Glutamatergic neuron (in vitro differentiated cells): ENCODE data around the gene CRIM1. TPM values are rescaled to one million over a fixed set of nuclear protein-coding genes. Genes with fewer than 3 reads are reported as not detected.

ENCODE experiments used
- DNase-seq: peaks from one replicate; pipeline ENCODE4 v3.0.0; 2022
- H3K27ac Mint-ChIP-seq: one replicate; pipeline ENCODE4 v1.8.0; 2020; ENCODE audit warnings: mild to moderate bottlenecking, mixed read lengths, inconsistent platforms; ENCODE audit not compliant: unreplicated experiment
- H3K27me3 Mint-ChIP-seq: one replicate; pipeline ENCODE4 v1.8.0; 2020; ENCODE audit warnings: mild to moderate bottlenecking, moderate library complexity, mixed read lengths, inconsistent platforms; ENCODE audit not compliant: unreplicated experiment
- H3K36me3 Mint-ChIP-seq: one replicate; pipeline ENCODE4 v1.8.0; 2020; ENCODE audit warnings: mild to moderate bottlenecking, mixed read lengths, inconsistent platforms; ENCODE audit not compliant: unreplicated experiment
- H3K4me1 Mint-ChIP-seq: one replicate; pipeline ENCODE4 v1.8.0; 2020; ENCODE audit warnings: mild to moderate bottlenecking, low read depth, mixed read lengths, inconsistent platforms; ENCODE audit not compliant: unreplicated experiment
- H3K4me3 Mint-ChIP-seq: one replicate; pipeline ENCODE4 v1.8.0; 2020; ENCODE audit warnings: mild to moderate bottlenecking, mixed read lengths, inconsistent platforms; ENCODE audit not compliant: unreplicated experiment
- H3K9me3 Mint-ChIP-seq: one replicate; pipeline ENCODE4 v1.8.0; 2020; ENCODE audit warnings: mild to moderate bottlenecking, moderate library complexity, mixed read lengths, inconsistent platforms; ENCODE audit not compliant: unreplicated experiment
- CTCF ChIP-seq: fragments of 200-600 bp; sonication (generic); IDR thresholded peaks from one replicate; pipeline ENCODE4 v1.5.0; 2021; ENCODE audit not compliant: partially characterized antibody, unreplicated experiment
- total RNA-seq: library from RNA; stranded (reverse); fragmentation: NEBNext Ultra II Directional; extraction: Animal tissue kit (Norgen Biotek cat#: 25700); gene quantifications from one replicate; pipeline ENCODE4 v1.2.1, GENCODE V29; 2021; ENCODE audit not compliant: unreplicated experiment

The CRIM1 gene
- total RNA-seq, 1 donor from 2014 or later, result 35.7 TPM

GRCh38 chr2:36356990-36357846 lies 1.6 kb downstream of the CRIM1 start:
- Mint-ChIP-seq H3K27ac (peak overlapping the region; percentile 71), H3K4me1 (peaks cover 21% of the 10 kb centered on the region), H3K9me3 (peaks cover 13% of the 10 kb centered on the region), H3K4me3 (peak overlapping the region; percentile 99), H3K27me3 (peaks cover 16% of the 10 kb centered on the region), H3K36me3 (no peaks in the 10 kb centered on the region)
- peak; percentile 60 for DNase-seq
- TF ChIP-seq CTCF, result no peak

- peaks cover 13% of the 10 kb centered on the region for H3K9me3 Mint-ChIP-seq
- peaks cover 21% of the 10 kb centered on the region for H3K4me1 Mint-ChIP-seq
- peak; percentile 12 for TF ChIP-seq CTCF
- peak overlapping the region; percentile 71 for H3K27ac Mint-ChIP-seq
- H3K27me3 Mint-ChIP-seq, result peaks cover 16% of the 10 kb centered on the region
- no peaks in the 10 kb centered on the region for H3K36me3 Mint-ChIP-seq
- DNase-seq, result no peak
- H3K4me3 Mint-ChIP-seq, result peak overlapping the region; percentile 99
Observed at GRCh38 chr2:36357847-36358659, 2.5 kb downstream of the CRIM1 start.

- H3K27me3 Mint-ChIP-seq, result peaks cover 16% of the 10 kb centered on the region
- H3K4me1 Mint-ChIP-seq, result peaks cover 18% of the 10 kb centered on the region
- no peak for DNase-seq
- peak overlapping the region; percentile 99 for H3K4me3 Mint-ChIP-seq
- TF ChIP-seq CTCF, result peak; percentile 43
- peaks cover 13% of the 10 kb centered on the region for H3K9me3 Mint-ChIP-seq
- no peak overlapping the region for H3K27ac Mint-ChIP-seq
- no peaks in the 10 kb centered on the region for H3K36me3 Mint-ChIP-seq
Observed at GRCh38 chr2:36359067-36359466, 3.5 kb downstream of the CRIM1 start.

GRCh38 chr2:36360063-36360462 lies 4.5 kb downstream of the CRIM1 start:
- TF ChIP-seq CTCF, result no peak
- peaks cover 11% of the 10 kb centered on the region for H3K4me1 Mint-ChIP-seq
- H3K27me3 Mint-ChIP-seq, result peaks cover 12% of the 10 kb centered on the region

More at GRCh38 chr2:36360063-36360462, 4.5 kb downstream of the CRIM1 start:
- H3K27ac Mint-ChIP-seq, result no peak overlapping the region
- no peak for DNase-seq
- H3K9me3 Mint-ChIP-seq, result peaks cover 5% of the 10 kb centered on the region
- no peaks in the 10 kb centered on the region for H3K36me3 Mint-ChIP-seq
- H3K4me3 Mint-ChIP-seq, result peak overlapping the region; percentile 45
